OCI-LY3 (cell line): ENCODE data around the gene CST8.

Experiments used
- H2AFZ ChIP-seq: fragments of 200-600, 300-600 bp; shearing (Covaris generic); 2 replicates; pipeline ENCODE4 v1.6.0; 2014; ENCODE audit warnings: antibody characterized with exemption, low read depth, low read length
- H3K27ac ChIP-seq: fragments of 200-600, 300-600 bp; sonication (generic); 2 replicates; pipeline ENCODE4 v1.5.1; 2014; ENCODE audit warnings: mild to moderate bottlenecking, low read length, moderate library complexity, mixed read lengths
- H3K27me3 ChIP-seq: fragments of 200-600, 300-600 bp; sonication (generic); 2 replicates; pipeline ENCODE4 v1.6.1; 2014; ENCODE audit warnings: low read depth, low read length, mixed read lengths
- H3K36me3 ChIP-seq: fragments of 200-600, 300-600 bp; sonication (generic); replicated peaks from 2 replicates; pipeline ENCODE3; 2014; ENCODE audit warnings: low read depth, low read length, mixed read lengths
- H3K4me1 ChIP-seq: fragments of 300-600, 200-600 bp; sonication (generic); 2 replicates; pipeline ENCODE4 v1.6.1; 2014; ENCODE audit warnings: low read length, mixed read lengths
- H3K4me2 ChIP-seq: fragments of 200-600, 300-600 bp; sonication (generic); 2 replicates; pipeline ENCODE4 v1.6.1; 2014; ENCODE audit warnings: low read length, mixed read lengths
- H3K4me3 ChIP-seq: fragments of 300-600, 200-600 bp; sonication (generic); 2 replicates; pipeline ENCODE4 v1.5.1; 2014; ENCODE audit warnings: antibody characterized with exemption, mild to moderate bottlenecking, low read length, moderate library complexity
- H3K79me2 ChIP-seq: fragments of 300-600, 200-600 bp; shearing (Covaris generic); 2 replicates; pipeline ENCODE4 v1.6.1; 2014; ENCODE audit warnings: mild to moderate bottlenecking, low read length, mixed read lengths
- H3K9ac ChIP-seq: fragments of 300-600, 200-600 bp; shearing (Covaris generic); 2 replicates; pipeline ENCODE4 v1.6.0; 2014; ENCODE audit warnings: mild to moderate bottlenecking, low read length, moderate library complexity
- H3K9me3 ChIP-seq: fragments of 200-600, 300-600 bp; shearing (Covaris generic); 2 replicates; pipeline ENCODE4 v1.6.1; 2014; ENCODE audit warnings: low read length, mixed read lengths; ENCODE audit not compliant: insufficient read depth
- H4K20me1 ChIP-seq: fragments of 200-600, 300-600 bp; sonication (generic); 2 replicates; pipeline ENCODE4 v1.6.1; 2016; ENCODE audit warnings: low read length, mixed read lengths; ENCODE audit not compliant: insufficient read depth
- CTCF ChIP-seq: fragments of 200-600, 300-600 bp; sonication (generic); IDR thresholded peaks from 2 replicates; pipeline ENCODE4 v1.5.1; 2014; ENCODE audit warnings: antibody characterized with exemption, low read length, low read depth
- EZH2phosphoT487 ChIP-seq: fragments of 200-600 bp; shearing (Covaris generic); IDR thresholded peaks from 2 replicates; pipeline ENCODE4 v1.6.1; 2018; ENCODE audit warnings: antibody characterized with exemption, mixed run types, low read depth

The CST8 gene

GRCh38 chr20:23544133-23544532 is 53.2 kb downstream of the CST8 start:
- H4K20me1 ChIP-seq, result no peaks in the 10 kb centered on the region
- no peaks in the 10 kb centered on the region for H3K79me2 ChIP-seq
- no peaks in the 10 kb centered on the region for H3K4me1 ChIP-seq
- no peaks in the 10 kb centered on the region for H3K36me3 ChIP-seq
- no peak overlapping the region for H3K4me3 ChIP-seq
- no peak overlapping the region for H3K9ac ChIP-seq
- H3K27ac ChIP-seq, result no peak overlapping the region
- peaks cover 31% of the 10 kb centered on the region for H3K27me3 ChIP-seq
- H3K9me3 ChIP-seq, result no peaks in the 10 kb centered on the region
- TF ChIP-seq EZH2phosphoT487, result no peak
- TF ChIP-seq CTCF, result no peak
- no peak overlapping the region for H3K4me2 ChIP-seq
- no peak overlapping the region for H2AFZ ChIP-seq
